ENCODE measurements around the gene MTRF1.

The MTRF1 gene

DNA sequence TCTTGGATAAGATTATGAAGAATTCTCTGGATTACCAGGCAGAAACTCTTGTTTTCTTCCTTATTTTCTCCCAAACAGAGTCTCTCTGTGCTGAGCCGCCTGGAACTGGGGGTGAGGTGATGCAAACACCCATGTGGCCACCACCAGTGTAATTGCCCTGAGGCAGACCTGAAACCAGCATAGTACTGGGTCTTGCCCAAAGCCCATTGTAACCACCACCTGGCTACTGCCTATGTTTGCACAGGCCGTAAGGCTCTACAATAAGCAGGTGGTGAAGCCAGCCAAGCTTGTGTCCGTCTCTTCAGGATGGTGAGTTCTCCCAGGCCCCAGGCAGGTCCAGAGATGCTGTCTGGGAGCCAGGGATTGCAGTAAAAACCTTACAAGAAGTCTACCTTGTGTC lies 50.1 kb downstream of the MTRF1 start:
- Histone ChIP-seq H4K20me1 (ENCODE audit: insufficient read depth, low read length, poor library complexity, severe bottlenecking) (no peaks in the 10 kb centered on the region), H3K9me3 (ENCODE audit: insufficient read depth, low read depth, low read length) (peaks cover 6% of the 10 kb centered on the region; the same call in 1 of the 2 replicates), H3F3A (ENCODE audit: low read depth) (no peaks in the 10 kb centered on the region), H3K9me2 (replicated peaks; ENCODE audit: low read depth, low read length) (no peaks in the 10 kb centered on the region), H3K9ac (ENCODE audit: low read depth, low read length, poor library complexity, severe bottlenecking) (no peak overlapping the region), H3K4me3 (ENCODE audit: low read length, poor library complexity, severe bottlenecking) (no peak overlapping the region), H3K27me3 (ENCODE audit: insufficient read depth, low read length, poor library complexity, severe bottlenecking) (no peaks in the 10 kb centered on the region), H2AFZ (ENCODE audit: low read length) (no peak overlapping the region), H3K4me1 (ENCODE audit: insufficient read depth, low read length, poor library complexity, severe bottlenecking) (no peaks in the 10 kb centered on the region), H3K36me3 (ENCODE audit: insufficient read depth, low read length) (no peaks in the 10 kb centered on the region), H3K79me2 (ENCODE audit: insufficient read depth, low read length) (no peaks in the 10 kb centered on the region), H3K4me2 (ENCODE audit: low read depth, low read length, poor library complexity, severe bottlenecking) (no peak overlapping the region)
- TF ChIP-seq CTCF (conservative IDR thresholded peaks at IDR 0.05; ENCODE audit: low read length): no peak
- TF ChIP-seq EZH2phosphoT487 (IDR thresholded peaks at IDR 0.05; ENCODE audit: borderline replicate concordance): no peak

- H3K4me3 ChIP-seq (ENCODE audit: low read length, poor library complexity, severe bottlenecking): no peak overlapping the region
These were observed 50.5 kb downstream of the MTRF1 start for GRCh38 chr13:41212881-41213280.

DNA sequence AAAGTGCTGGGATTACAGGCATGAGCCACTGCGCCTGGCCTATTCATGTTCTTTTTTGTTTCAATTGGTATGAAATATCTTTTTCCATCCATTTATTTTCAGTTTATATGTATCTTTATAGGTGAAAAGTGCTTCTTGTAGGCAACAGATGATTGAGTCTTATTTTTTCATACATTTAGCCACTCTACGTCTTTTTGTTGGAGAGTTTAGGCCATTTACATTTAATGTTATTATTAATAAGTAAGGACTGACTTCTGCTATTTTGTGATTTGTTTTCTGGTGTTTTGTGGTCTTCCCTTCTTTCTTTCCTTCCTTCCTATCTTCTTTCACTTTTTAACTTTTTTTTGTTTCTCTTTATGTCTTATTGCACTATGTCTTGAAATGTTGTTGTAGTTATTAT lies 52.3 kb downstream of the MTRF1 start:
- H3K4me2 ChIP-seq (ENCODE audit: low read depth, low read length, poor library complexity, severe bottlenecking): no peak overlapping the region

More at GRCh38 chr13:41212881-41213280, 50.5 kb downstream of the MTRF1 start:
- Histone ChIP-seq H3K9me3 (ENCODE audit: insufficient read depth, low read depth, low read length) (peaks cover 6% of the 10 kb centered on the region; the same call in 1 of the 2 replicates), H4K20me1 (ENCODE audit: insufficient read depth, low read length, poor library complexity, severe bottlenecking) (no peaks in the 10 kb centered on the region), H3K4me2 (ENCODE audit: low read depth, low read length, poor library complexity, severe bottlenecking) (no peak overlapping the region), H3F3A (ENCODE audit: low read depth) (no peaks in the 10 kb centered on the region), H3K9ac (ENCODE audit: low read depth, low read length, poor library complexity, severe bottlenecking) (no peak overlapping the region), H3K79me2 (ENCODE audit: insufficient read depth, low read length) (no peaks in the 10 kb centered on the region), H2AFZ (ENCODE audit: low read length) (no peak overlapping the region), H3K4me1 (ENCODE audit: insufficient read depth, low read length, poor library complexity, severe bottlenecking) (no peaks in the 10 kb centered on the region), H3K9me2 (replicated peaks; ENCODE audit: low read depth, low read length) (no peaks in the 10 kb centered on the region), H3K36me3 (ENCODE audit: insufficient read depth, low read length) (no peaks in the 10 kb centered on the region), H3K27me3 (ENCODE audit: insufficient read depth, low read length, poor library complexity, severe bottlenecking) (no peaks in the 10 kb centered on the region)
- TF ChIP-seq EZH2phosphoT487 (IDR thresholded peaks at IDR 0.05; ENCODE audit: borderline replicate concordance) (no peak), CTCF (conservative IDR thresholded peaks at IDR 0.05; ENCODE audit: low read length) (no peak)

More for the DNA sequence above, 52.3 kb downstream of the MTRF1 start:
- TF ChIP-seq CTCF (conservative IDR thresholded peaks at IDR 0.05; ENCODE audit: low read length) (no peak), EZH2phosphoT487 (IDR thresholded peaks at IDR 0.05; ENCODE audit: borderline replicate concordance) (no peak)
- no peak overlapping the region for H3K9ac ChIP-seq (ENCODE audit: low read depth, low read length, poor library complexity, severe bottlenecking)
- H4K20me1 ChIP-seq (ENCODE audit: insufficient read depth, low read length, poor library complexity, severe bottlenecking): no peaks in the 10 kb centered on the region
- H3K4me3 ChIP-seq (ENCODE audit: low read length, poor library complexity, severe bottlenecking): no peak overlapping the region
- H3K9me3 ChIP-seq (ENCODE audit: insufficient read depth, low read depth, low read length): peaks cover 6% of the 10 kb centered on the region; the same call in 1 of the 2 replicates
- H2AFZ ChIP-seq (ENCODE audit: low read length): no peak overlapping the region
- H3K9me2 ChIP-seq (replicated peaks; ENCODE audit: low read depth, low read length): no peaks in the 10 kb centered on the region
- H3F3A ChIP-seq (ENCODE audit: low read depth): no peaks in the 10 kb centered on the region
- no peaks in the 10 kb centered on the region for H3K79me2 ChIP-seq (ENCODE audit: insufficient read depth, low read length)
- no peaks in the 10 kb centered on the region for H3K27me3 ChIP-seq (ENCODE audit: insufficient read depth, low read length, poor library complexity, severe bottlenecking)
- H3K36me3 ChIP-seq (ENCODE audit: insufficient read depth, low read length): no peaks in the 10 kb centered on the region
- H3K4me1 ChIP-seq (ENCODE audit: insufficient read depth, low read length, poor library complexity, severe bottlenecking): no peaks in the 10 kb centered on the region
